BE2C (cell line): ENCODE data around the gene CD164L2.
A peak's percentile ranks its signal among the peaks of the same experiment; 100 is the strongest.

Source experiments
- DNase-seq: peaks from one replicate; pipeline ENCODE4 v3.0.0-alpha.2; 2020
- H3K27me3 ChIP-seq: fragments of 250-450 bp; sonication (Bioruptor Pico); 2 replicates; pipeline ENCODE4 v1.5.1; 2020; ENCODE audit warnings: mild to moderate bottlenecking
- H3K36me3 ChIP-seq: fragments of 250-450 bp; sonication (Bioruptor Pico); 2 replicates; pipeline ENCODE4 v1.5.1; 2020; ENCODE audit warnings: mild to moderate bottlenecking
- H3K4me1 ChIP-seq: fragments of 250-450 bp; sonication (Bioruptor Pico); 2 replicates; pipeline ENCODE4 v1.5.1; 2020
- H3K4me3 ChIP-seq: 2 replicates; pipeline ENCODE4 v1.5.1; 2011; ENCODE audit warnings: low read depth, low read length
- H3K9me3 ChIP-seq: fragments of 250-450 bp; sonication (Bioruptor Pico); 2 replicates; pipeline ENCODE4 v1.5.1; 2020
- CTCF ChIP-seq: IDR thresholded peaks from 2 replicates; pipeline ENCODE4 v1.5.1; 2012; ENCODE audit warnings: mild to moderate bottlenecking, low read depth, low read length

Gene CD164L2

DNA sequence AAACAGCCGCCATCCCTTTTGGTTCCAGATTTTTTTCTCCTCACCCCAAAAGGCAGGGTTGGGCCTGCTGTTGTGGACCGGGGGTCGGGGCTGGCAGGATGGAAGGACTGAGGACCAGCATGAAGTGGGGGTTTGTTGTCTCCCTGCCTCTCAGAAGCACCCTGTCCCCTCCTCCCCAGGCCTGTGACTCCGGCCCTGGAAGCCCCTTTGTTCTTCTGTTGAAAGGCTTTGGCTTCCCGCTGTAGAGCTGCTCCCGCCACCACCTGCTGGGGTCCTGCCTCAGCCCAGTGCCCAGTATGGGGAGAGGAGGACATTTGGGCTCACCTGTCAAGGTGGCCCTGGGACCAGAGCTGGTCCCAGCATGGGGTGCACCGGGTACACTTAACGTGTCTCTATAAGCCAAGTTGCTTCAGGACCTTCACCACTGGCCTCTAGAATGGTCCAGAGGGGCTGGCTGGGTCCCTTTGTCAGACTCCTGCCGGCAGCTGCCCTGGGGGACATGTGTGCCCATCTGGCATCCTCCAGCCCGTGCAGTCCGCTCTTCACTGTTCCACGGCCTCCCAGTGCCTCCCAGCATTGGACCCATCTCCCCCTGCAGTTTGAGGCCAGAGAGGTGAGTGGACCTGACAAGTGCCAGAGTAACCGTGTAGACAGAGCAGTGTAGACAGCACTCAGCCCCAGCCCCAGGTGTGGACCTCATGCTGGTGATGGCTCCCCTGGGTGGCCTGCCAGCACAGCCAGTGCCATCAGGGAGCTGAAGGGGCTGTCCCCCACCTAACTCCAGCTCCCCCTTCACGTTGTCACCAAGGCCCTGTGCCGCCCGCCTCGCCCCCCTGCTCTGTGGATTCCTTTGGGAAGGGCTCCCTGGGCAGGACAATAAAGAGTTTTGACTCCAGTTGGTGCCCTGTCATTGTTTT lies 47.4 kb downstream of the CD164L2 start:
- Histone ChIP-seq H3K4me3 (no peak overlapping the region), H3K4me1 (no peaks in the 10 kb centered on the region), H3K9me3 (no peaks in the 10 kb centered on the region), H3K27me3 (no peaks in the 10 kb centered on the region), H3K36me3 (peaks cover 17% of the 10 kb centered on the region)
- TF ChIP-seq CTCF: no peak
- DNase-seq: no peak

DNA sequence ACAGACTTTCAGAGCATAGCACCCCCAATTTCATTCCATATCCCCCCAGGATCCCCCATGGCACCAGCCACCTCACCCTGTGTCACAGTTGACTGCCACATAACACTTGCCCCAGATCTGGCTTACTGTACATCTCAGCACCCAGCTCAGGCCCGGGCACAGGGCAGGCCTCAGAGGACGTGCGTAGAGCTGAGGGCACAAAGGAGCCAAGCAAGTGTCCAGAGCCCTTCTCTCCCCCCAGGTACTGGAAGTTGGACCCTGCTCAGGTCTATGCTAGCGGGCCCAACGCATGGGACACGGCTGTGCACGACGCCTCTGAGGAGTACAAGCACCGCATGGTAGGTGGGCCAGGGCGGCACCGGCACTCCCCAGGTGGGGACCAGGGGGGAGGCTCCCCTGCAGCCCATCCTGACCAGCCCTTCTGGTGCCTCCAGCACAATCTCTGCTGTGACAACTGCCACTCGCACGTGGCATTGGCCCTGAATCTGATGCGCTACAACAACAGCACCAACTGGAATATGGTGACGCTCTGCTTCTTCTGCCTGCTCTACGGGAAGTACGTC lies 49.3 kb downstream of the CD164L2 start:
- Histone ChIP-seq H3K36me3 (peaks cover 17% of the 10 kb centered on the region), H3K9me3 (no peaks in the 10 kb centered on the region), H3K4me3 (no peak overlapping the region), H3K4me1 (no peaks in the 10 kb centered on the region), H3K27me3 (no peaks in the 10 kb centered on the region)
- no peak for DNase-seq
- no peak for TF ChIP-seq CTCF

- TF ChIP-seq CTCF: peak; percentile 72
- Histone ChIP-seq H3K36me3 (peaks cover 17% of the 10 kb centered on the region), H3K4me3 (no peak overlapping the region), H3K4me1 (no peaks in the 10 kb centered on the region), H3K9me3 (no peaks in the 10 kb centered on the region), H3K27me3 (no peaks in the 10 kb centered on the region)
- peak; percentile 45 for DNase-seq
These were observed 50.4 kb downstream of the CD164L2 start for GRCh38 chr1:27332536-27333281.

- Histone ChIP-seq H3K4me3 (no peak overlapping the region), H3K4me1 (no peaks in the 10 kb centered on the region), H3K9me3 (no peaks in the 10 kb centered on the region), H3K27me3 (no peaks in the 10 kb centered on the region), H3K36me3 (peaks cover 17% of the 10 kb centered on the region)
- no peak for TF ChIP-seq CTCF
- DNase-seq: no peak
These were observed 51.2 kb downstream of the CD164L2 start for GRCh38 chr1:27331922-27332321.

DNA sequence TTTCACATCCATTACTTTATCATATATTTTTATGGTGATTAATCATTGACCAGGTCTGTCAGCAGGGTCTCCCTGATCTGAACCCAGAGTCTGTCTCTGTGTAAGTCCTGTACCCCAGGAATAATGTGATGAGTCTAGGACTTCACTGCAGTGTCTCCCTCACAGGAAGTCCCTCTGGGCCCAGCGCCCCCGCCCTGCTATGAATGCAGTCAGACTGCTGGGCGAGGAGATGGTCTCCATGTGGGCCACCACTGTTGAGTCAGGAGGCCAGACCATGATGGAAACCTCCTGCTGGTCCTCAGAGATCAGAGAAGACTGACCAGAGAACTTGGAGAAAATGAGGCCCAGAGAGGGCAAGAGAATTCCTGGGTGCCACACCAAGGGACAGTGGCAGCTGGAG lies 51.7 kb downstream of the CD164L2 start:
- Histone ChIP-seq H3K4me1 (no peaks in the 10 kb centered on the region), H3K4me3 (no peak overlapping the region), H3K36me3 (peaks cover 17% of the 10 kb centered on the region), H3K9me3 (no peaks in the 10 kb centered on the region), H3K27me3 (no peaks in the 10 kb centered on the region)
- DNase-seq: no peak
- TF ChIP-seq CTCF: no peak

GRCh38 chr1:27330786-27331185 lies 52.3 kb downstream of the CD164L2 start:
- DNase-seq: no peak
- Histone ChIP-seq H3K4me3 (no peak overlapping the region), H3K4me1 (no peaks in the 10 kb centered on the region), H3K27me3 (no peaks in the 10 kb centered on the region), H3K9me3 (no peaks in the 10 kb centered on the region), H3K36me3 (peaks cover 17% of the 10 kb centered on the region)
- no peak for TF ChIP-seq CTCF
